Activated CD4-positive, alpha-beta T cell treated with anti-CD3 and anti-CD28 coated beads for 4 hours (primary cell): ENCODE measurements around the gene CHMP5.

Source experiments
- DNase-seq, 2 donors: peaks; one replicate each; pipeline ENCODE4 v3.0.0-alpha.2; 2020

CHMP5 gene

GRCh38 chr9:33244137-33244784 is 20.6 kb upstream of the CHMP5 start:
- no peak for DNase-seq

- no peak for DNase-seq
Observed at GRCh38 chr9:33245341-33245740, 19.5 kb upstream of the CHMP5 start.

DNA sequence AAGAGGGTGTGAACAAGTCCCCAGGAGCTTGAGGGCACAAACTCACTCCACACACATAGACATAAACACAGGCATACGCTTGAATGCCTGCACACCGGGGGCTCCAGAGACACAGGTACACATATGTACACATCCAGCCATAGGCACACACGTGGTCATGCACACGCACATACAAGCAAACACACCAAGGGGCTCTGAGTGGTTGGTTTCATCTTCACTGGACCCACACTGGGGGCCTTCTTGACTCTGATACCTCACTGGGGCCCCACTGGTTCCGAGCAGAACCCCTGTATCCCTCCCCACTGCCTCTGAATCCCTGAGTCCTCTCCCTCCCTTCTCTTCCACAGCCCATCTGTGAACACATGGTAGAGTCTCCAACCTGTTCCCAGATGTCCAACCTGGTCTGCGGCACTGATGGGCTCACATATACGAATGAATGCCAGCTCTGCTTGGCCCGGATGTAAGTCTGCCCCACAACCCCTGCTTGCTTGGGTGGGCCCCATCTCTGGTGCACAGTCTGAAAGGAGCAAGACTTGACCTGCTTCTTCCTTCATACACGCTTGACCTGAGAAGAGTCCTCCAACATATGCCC is 18.5 kb upstream of the CHMP5 start:
- DNase-seq, result no peak

GRCh38 chr9:33248606-33249005 is 16.2 kb upstream of the CHMP5 start:
- DNase-seq, result no peak

- no peak for DNase-seq
Observed at GRCh38 chr9:33249087-33249658, 15.7 kb upstream of the CHMP5 start.

DNA sequence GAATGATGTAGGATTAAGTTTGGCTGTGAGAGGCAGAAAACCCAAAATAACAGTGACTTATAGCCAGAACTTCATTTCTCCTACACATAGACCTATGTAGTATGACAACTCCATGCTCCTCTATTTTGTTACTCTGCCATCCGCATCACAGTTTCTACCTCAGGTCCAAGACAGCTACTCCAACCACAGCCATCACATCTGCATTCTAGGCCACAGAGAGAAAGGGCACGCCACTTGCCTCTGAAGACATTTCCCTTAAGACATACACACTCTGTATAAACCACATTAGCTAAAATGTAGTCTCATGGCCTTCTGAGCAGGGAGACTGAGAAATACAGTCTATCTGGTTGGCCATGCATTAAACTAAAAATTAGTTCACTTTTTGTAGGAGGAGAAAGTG is 14.9 kb upstream of the CHMP5 start:
- no peak for DNase-seq

DNA sequence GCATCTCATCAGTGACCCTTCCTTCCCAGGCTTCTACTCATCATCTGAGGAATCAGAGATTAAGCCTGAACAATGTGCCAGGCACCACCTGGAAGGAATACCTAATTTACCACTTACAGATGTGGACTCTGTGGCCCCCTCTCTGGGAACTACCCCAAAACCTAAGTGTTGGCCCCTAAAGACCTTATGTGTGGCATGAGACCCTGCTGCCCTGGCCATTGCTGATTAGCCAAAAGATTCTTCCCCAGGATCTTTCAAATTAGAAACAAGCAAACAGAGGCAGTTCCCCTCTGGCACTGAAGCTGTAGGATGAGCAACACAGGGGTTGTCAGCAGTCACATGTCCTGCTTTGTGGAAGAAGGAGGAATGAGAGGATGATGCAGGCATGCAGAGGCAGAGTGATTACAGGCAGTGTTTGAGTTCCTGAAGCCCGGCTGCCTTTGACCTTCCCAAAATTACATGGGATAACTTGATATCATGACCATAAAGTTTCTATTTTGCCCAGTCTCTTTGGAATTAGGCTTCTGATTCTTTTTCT is 14.3 kb upstream of the CHMP5 start:
- DNase-seq, result no peak

DNA sequence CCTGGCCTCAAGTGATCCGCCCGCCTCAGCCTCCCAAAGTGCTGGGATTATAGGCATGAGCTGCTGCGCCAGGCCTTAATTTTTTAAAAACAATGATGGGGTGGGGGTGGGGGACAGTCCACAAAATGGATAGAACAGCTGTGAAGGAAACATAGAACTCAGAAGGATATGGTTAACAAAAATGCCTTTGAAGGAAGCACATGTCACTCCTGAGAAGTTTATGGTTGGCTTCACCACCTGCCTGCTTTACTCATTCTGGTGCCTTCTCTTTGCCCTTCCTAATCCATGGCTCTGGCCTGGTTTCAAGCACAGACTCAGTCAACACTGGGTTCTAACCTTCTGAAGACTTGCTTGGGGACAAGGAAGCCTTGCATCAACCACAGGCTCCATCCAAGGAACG is 10.6 kb upstream of the CHMP5 start:
- DNase-seq, result no peak

DNA sequence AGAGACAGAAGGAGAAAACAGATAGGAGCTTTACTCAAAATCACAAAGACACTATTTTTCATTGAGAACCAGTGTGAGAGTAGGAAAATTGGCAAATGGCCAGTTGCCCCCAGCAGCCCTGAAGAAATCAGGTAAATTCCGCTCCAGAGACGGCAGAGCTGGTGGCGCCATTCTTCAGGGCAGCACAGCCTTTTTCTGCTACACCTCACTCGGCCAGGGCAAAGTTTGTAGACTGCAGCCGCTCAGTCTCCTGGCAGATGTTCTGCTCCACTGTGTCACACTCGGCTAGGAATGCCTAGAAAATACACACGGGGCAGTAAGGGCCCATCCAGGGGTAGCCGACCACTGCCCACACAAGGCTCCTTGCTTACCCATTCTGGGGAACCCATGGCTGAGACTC is 9.8 kb upstream of the CHMP5 start:
- DNase-seq, result no peak

- no peak for DNase-seq
Observed at GRCh38 chr9:33255471-33255870, 9.4 kb upstream of the CHMP5 start.

- DNase-seq, result no peak
Observed at GRCh38 chr9:33256236-33256635, 8.6 kb upstream of the CHMP5 start.

GRCh38 chr9:33257276-33257675 is 7.6 kb upstream of the CHMP5 start:
- no peak for DNase-seq

GRCh38 chr9:33260372-33260771 is 4.5 kb upstream of the CHMP5 start:
- DNase-seq, result no peak

GRCh38 chr9:33263131-33264002 is 1.5 kb upstream of the CHMP5 start:
- DNase-seq, result peak in 1 of 2 donors; percentile 15

DNA sequence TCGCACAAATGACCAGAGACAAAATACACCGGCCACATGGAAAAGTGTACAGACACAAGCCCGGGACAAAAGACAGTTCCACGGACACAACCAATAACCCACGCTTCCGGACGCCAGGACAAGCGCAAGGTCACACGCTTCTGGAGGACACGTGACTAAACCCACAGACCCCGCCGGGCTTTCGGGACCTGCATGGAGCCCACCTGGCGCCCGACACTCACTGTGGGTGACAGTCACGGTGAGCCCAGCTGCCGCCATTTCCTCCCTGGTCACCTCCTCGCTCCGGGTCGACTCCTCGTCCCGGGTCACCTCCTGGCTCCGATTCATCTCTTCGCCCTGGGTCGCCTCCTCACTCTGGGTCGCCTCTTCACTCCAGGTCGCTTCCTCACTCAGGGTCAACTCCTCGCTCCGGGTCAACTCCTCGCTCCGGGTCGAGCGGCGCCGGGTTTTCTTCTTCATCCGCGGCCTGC is 811 bp upstream of the CHMP5 start:
- DNase-seq, result peak; percentile 26 to 41

DNA sequence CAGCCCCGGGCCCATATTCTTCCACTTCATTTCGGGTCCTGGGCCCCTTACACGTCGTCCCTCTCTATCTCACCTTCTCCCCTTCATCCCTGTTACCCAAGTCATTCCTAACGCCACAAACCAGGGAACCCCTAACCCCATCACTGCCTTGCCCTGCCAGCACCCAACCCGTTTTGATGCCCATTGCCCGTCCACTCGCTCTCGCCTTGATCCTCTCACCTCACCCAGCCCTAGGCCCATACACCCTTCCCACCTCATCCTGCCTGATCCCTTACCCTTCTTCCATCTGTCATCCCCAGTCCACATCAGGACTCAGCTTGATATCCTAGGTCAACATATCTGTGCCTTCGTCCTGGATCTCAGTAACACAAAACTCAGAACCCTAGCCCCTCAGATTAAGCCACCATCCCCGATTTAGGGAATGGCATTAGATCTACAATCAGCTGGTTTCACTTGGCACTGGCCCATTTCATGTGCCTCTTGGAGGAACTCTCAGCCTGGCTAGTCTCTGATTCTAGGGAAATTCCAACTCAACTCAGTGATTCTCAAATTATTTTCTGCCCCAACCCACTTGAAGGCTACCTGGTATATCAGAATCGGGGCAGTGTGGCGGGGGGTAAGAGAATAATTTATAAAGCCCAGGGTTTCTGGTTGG is 489 bp downstream of the CHMP5 start:
- no peak for DNase-seq

DNA sequence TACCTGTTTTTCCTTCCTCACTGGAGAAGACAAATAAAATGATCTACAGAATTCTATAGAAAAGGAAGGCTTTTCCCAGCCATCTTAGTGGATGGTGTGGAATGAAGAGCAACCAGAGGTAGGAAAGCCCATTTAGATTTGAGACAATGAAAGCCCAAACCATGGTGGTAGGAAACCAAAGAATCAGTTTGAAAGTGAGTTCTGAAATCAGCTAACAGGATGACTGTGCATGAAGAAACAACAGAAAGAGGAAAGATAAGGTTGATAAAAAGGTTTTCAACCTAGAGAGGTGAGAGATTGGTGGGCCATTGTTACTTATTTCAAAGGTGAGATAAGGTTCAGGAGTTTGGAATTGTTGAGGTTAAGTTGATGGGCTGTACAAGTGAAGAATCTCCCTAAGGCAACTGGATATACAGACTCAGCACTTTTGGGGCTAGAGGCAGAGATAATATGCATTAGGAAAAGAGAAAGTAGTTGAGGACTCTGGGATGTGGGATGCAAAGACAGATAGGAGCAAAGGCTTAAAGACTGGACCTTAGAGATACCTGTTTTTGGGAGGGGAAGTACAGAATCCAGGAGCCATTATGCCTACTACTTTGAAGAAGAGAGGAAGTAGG is 2.4 kb downstream of the CHMP5 start:
- no peak for DNase-seq

DNA sequence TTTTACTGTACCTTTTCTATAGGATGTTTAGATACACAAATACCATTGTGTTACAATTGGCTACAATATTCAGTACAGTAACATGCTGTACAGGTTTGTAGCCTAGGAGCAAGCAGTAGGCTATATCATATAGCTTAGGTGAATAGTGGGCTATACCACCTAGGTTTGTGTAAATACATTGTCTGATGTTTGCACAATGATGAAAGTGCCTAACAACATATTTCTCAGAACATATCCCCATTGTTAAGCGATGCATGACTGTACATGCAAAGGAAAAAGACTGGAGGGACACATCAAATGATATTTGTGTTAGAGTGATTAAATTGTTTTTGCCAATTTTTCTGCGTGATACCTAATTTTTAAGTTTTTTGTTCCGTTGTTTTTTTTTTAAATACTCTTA is 5.3 kb downstream of the CHMP5 start:
- DNase-seq, result no peak

DNA sequence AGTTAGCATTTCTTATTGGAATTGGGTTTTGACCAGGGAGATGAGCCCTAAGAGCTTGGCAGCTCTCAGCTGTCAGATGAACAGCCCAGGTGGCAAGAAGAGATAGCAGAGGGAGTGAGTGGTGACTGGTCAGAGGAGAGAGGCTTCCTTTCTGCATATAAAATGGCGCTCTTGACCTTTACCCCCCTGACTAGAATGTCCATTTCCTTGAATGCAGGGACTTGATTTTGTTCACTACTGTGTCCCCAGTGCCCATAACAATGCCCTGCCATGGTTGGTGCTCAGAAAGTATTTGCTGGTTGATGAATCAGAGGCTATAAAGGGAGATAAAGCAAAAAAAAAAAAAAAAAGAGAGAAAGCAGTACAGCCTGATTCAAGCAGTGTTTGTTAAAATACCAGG is 7.2 kb downstream of the CHMP5 start:
- DNase-seq, result no peak

GRCh38 chr9:33273266-33273971 is 8.6 kb downstream of the CHMP5 start:
- no peak for DNase-seq

DNA sequence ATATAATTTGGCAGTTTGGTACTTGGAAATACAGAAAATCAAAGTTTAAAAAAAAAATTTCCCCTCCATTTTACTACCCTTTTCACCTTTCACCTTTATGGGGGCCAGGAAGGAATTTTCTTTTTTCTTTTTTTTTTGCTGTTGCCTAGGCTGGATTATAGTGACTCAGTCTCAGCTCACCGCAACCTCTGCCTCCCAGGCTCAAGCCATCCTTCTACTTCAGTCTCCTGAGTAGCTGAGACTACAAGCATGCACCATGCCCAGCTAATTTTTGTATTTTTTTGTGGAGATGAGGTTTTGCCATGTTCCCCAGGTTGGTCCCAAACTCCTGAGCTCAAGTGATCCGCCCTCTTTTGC is 9.1 kb downstream of the CHMP5 start:
- DNase-seq, result no peak

DNA sequence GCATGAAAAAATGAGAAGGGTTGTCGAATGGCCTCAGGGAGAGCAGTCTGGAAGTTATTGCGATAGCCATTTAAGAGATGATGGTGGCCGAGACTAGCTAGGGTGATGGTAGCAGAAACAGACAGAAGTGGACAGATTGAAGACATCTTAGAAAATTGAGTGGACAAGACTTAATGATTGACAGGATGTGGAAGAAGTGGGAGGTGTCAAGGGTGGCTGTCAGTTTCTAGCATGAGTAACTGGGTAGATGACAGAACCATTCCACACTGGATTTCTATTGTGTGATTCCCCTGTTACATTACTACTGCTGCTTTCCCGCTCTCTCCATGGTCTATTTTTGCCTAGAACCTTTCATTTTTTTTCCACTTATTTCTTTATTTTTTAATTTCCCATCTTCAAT is 12.6 kb downstream of the CHMP5 start:
- no peak for DNase-seq
